Measurements from ENCODE around the gene ANO10.
"Not testable (repeated sequence)": the region's sequence is repeated elsewhere in the genome, so short reads cannot be mapped to it uniquely, and the experiment has no call there.

The ANO10 gene, protein sequence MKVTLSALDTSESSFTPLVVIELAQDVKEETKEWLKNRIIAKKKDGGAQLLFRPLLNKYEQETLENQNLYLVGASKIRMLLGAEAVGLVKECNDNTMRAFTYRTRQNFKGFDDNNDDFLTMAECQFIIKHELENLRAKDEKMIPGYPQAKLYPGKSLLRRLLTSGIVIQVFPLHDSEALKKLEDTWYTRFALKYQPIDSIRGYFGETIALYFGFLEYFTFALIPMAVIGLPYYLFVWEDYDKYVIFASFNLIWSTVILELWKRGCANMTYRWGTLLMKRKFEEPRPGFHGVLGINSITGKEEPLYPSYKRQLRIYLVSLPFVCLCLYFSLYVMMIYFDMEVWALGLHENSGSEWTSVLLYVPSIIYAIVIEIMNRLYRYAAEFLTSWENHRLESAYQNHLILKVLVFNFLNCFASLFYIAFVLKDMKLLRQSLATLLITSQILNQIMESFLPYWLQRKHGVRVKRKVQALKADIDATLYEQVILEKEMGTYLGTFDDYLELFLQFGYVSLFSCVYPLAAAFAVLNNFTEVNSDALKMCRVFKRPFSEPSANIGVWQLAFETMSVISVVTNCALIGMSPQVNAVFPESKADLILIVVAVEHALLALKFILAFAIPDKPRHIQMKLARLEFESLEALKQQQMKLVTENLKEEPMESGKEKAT

DNA sequence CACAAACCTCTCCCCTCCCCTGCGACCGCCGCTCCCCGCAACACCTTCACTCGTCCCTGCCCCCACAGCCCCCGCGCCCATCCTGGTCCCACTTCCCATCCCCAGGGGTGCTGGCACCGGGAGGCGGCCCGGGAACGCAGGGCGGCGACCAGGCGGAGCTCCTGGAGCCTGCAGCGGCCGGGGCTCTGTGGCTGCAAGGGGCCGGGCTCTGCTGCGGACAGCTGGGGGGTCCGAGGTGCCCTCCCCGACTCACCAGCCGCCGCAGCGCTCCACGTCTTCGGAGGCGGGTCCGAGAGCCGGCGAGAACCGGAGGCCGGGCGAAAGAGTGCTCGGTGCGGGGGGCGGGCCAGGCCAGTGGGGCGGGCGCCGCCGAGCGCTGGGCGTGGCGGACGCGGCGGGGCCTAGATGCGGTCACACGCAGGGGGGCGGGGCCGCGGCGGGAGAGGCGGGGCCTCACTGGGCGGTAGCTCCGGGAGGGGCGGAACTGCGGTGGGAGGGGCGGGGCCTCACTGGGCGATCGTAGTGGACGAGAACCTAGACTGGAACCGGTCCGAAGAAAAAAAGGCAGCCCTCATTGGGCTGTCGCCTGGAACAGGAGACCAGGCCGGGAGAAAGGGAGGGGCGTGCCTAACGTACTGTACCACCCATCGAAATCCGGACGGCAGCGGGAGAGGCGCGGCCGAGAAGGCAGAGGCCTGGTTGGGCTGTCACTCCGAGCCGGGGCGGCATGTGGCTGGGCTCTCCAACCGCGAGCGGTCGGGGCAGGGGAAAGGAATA, at the start of gene ANO10:
Gene ANO10, minus strand, starts transcription at position 356 of the 777 bp plus-strand sequence. CDS start 16,159 bp downstream, outside the sequence.
- peak; percentile 93 to 94 for DNase-seq (ENCODE audit: low read depth in 2 of 2)

DNA sequence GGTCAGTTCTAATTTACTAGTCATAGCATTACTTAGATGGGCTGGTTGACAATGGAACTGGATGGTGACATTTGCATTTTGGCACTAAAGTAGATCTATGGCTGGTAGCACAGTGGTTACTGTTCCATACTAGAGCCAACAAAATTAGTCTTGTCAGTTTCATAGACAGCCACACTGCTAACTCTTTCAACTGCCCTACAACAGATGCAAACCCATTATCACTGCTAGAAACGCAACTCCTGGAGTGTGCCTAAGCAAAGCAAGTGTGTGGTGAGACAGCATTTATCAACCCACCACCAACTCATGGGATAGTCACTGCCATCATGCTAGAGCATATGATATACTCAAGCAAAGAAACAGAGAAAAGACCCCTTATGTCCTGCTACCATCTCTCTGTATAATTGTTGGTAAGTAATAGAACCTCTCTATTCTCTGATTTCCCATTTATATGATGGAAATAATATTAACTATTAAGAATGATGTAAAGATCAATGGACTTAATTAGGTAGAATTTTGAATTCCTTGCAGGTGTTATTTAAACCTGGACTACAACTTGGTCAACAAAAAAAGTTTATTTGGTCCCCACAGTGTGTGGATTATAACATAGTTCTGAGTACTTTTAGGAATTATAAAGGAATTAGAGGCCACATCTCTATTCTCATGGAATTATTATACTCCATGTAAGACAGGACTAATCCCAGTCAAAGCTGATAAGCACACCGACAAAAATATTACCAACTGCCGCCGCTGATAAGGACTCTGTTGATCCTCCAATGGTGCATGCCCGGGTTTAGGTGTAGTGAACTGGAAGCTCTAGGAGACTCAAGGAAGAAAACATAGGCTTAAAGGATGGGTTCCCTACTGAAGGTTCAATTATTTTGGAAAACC, 49.1 kb upstream of the ANO10 start:
- no peak for DNase-seq (ENCODE audit: low read depth in 2 of 2)

DNA sequence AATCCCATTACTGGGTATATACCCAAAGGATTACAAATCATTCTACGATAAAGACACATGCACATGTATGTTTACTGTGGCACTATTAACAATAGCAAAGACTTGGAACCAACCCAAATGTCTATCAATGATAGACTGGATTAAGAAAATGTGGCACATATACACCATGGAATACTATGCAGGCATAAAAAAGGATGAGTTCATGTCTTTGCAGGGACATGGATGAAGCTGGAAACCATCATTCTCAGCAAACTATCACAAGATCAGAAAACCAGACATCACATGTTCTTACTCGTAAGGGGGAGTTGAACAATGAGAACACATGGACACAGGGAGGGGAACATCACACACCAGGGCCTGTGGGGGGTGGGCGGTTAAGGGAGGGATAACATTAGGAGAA, 43.2 kb upstream of the ANO10 start:
- not testable (repeated sequence) for DNase-seq (ENCODE audit: low read depth in 2 of 2)

DNA sequence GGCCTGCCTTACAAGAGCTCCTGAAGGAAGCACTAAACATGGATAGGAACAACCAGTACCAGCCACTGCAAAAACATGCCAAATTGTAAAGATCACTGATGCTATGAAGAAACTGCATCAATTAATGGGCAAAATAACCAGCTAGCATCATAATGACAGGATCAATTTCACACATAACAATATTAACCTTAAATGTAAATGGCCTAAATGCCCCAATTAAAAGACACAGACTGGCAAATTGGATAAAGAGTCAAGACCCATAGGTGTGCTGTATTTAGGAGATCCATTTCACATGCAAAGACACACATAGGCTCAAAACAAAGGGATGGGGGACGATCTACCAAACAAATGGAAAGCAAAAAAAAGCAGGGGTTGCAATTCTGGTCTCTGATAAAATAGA, 39.6 kb upstream of the ANO10 start:
- not testable (repeated sequence) for DNase-seq (ENCODE audit: low read depth in 2 of 2)

DNA sequence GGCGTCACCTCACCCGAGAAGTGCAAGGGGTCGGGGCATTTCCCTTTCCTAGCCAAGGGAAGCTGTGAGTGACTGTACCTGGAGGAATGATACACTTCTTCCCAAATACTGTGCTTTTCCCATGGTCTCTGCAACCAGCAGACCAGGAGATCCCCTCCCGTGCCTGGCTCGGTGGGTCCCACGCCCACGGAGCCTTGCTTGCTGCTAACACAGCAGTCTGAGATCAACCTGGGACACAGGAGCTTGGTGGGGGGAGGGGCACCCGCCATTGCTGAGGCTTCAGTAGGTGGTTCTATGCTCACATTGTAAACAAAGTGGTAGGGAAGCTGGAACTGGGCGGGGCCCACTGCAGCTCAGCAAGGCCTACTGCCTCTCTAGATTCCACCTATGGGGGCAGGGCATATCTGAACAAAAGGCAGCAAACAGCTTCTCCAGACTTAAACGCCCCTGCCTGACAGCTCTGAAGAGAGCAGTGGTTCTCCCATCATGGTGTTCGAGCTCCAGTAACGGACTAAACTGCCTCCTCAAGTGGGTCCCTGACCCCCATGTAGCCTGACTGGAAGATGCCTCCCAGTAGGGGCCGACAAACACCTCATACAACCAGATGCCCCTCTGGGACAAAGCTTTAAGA, 37.6 kb upstream of the ANO10 start:
- no peak for DNase-seq (ENCODE audit: low read depth in 2 of 2)

DNA sequence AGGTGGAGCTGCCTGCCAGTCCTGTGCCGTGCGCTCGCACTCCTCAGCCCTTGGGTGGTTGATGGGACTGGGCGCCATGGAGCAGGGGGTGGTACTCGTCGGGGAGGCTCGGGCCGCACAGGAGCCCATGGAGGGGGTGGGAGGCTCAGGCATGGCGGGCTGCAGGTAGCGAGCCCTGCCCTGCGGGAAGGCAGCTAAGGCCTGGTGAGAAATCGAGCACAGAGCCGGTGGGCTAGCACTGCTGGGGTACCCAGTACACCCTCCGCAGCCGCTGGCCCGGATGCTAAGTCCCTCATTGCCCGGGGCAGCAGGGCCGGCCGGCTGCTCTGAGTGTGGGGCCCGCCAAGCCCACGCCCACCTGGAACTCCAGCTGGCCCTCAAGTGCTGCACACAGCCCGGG, 34.6 kb upstream of the ANO10 start:
- not testable (repeated sequence) for DNase-seq (ENCODE audit: low read depth in 2 of 2)

DNA sequence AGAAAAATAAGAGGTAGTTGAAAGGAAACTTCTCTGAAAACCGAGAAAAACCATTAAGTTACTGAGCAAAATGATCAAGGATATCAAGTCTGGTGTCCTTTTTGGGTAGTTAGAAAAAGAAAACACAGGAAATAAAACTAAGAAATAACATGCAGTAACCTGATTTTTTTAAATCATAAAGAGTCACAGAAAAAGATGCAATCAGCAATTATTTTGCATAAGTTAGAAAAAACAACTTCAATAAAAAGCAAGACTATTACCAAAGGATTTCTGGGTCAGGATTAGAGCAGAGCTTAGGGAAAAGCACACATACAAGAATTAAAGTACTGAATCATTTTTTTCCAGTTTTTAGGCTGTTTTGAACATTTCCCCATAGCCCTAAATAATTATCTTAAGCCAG, 28.5 kb upstream of the ANO10 start:
- DNase-seq (ENCODE audit: low read depth in 2 of 2) = no peak

DNA sequence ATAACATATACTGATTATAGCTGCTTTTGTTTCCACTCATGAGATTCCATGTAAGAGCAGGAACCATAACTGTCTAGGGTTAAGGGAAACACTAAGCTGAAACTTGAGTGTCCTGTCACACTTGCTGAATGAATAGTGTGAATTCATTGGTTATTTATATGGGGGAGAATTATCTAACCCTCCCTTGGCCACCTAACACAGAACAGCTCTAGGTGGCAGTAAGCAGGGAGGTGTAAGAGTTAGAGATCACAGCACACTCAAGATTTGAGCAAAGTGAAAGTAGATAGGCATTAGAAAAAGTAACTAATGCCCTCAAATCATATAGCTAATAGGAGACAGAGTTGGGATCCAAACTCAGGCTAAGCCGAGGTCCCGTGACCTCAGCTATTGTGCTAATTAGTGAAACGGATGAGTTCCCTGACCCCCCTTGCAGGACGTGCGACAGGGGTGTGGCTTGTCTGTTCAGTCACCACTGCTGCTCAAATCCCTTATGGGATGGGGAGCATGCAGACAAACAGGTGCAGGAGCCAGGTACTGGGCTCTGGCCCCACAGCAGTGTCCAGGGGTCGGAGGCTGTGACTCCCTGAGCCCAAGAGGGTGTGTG, 27.7 kb upstream of the ANO10 start:
- DNase-seq (ENCODE audit: low read depth in 2 of 2) = no peak

DNA sequence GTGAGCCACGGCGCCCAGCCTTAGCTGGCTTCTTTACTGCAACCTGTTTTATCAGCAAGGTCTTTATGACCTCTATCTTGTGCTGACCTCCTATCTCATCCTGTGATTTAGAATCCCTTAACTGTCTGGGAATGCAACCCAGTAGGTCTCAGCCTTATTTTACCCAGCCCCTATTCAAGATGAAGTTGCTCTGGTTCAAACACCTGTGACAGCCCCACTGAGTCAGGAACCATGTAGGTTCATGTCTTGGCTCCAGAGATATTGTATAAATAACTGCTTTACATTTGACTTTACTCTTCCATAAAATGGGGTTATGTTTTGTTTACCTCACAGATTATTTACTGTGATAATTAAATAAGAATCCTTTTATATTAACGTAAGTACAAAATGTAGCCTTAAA, 27.1 kb upstream of the ANO10 start:
- no peak for DNase-seq (ENCODE audit: low read depth in 2 of 2)

DNA sequence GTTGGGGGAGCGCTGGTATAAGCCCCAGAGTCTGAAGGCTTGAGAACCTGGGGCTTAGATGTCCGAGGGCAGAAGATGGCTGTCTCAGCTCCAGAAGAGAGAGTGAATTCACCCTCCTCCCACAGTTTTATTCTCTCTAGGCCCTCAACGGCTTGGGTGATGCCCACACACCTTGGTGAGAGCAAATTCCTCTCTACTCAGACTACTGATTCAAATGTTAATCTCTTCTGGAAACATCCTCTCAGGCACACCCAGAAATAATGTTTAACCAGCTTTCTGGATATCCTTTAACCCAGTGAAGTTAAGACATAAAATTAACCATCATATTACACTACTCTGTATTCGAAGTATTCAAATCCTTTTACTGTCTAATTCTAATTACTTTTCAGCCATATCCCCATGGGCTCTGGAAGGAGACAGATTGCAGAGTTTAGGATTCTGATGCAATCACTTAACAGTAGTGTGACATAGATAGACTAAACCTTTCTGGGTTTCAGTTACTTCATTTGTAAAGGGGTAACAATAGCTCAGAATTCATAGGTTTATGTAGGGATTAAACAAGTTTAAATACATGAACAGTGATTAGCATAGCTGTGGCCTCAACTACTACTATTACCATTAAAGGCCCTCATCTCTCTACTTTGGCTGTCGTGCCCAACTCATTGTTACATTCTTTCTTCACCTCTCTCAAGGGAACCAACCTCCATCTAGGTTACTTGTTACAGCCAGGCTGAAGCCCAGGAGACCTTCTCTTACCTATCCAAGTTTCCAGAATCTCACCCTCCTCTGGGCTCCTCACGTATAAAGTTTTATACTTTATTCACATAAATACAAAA, 25.7 kb upstream of the ANO10 start:
- DNase-seq (ENCODE audit: low read depth in 2 of 2) = no peak

DNA sequence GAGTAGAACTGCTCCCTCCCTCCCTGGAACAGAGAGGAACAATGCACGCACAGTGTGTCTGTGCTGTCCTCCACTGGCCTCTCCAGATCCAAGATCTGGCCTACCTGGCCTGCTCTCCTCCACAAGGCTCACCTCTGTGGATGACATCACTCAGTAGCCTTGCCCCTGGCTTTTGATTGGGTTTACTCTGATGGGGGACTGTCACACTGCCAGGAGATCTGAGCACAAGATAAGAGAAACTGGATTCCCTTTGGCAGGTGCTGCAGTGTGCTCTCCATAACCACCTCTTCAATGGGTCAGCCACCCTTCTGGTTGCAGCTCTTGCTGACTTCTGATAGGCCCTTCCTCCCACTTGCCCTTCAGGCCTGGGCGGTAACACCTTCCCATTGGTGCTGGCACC, 22.6 kb upstream of the ANO10 start:
- DNase-seq (ENCODE audit: low read depth in 2 of 2) = no peak

DNA sequence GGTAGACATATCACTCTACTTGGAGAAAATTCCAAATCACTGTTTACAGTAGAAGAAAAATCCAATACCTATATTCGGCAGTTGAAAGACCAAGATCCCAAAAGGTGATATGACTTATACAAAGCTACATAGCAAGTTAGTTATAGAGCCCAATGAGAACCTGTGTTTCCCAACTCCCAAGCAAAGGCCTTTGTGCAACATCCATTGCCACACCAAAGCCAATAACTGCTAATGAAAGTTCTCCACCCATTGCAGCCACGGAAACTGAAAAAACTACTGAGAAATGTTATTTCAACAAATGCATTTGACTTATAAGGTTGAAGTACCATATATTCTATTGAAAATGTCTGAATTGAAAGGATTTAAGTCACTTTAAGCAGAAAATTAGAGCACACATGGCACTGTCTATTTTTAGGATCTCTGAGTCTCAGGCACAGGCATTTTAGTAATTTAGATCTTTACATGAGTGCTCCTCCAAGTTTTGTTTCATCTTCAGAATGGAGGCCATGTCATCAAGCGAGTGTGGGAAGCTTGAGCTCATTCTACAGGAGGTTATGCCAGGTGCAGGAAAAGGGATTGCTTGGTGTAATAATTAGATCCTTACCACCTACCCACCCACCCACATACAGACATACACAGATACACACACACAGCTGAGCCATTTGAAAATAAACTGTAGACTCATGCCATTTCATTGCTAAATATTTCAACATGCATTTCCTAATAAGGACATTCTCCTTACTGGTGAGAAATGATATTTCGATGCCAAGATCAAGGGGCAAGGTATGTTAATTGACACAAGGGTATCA, 19.7 kb upstream of the ANO10 start:
- DNase-seq (ENCODE audit: low read depth in 2 of 2) = no peak

DNA sequence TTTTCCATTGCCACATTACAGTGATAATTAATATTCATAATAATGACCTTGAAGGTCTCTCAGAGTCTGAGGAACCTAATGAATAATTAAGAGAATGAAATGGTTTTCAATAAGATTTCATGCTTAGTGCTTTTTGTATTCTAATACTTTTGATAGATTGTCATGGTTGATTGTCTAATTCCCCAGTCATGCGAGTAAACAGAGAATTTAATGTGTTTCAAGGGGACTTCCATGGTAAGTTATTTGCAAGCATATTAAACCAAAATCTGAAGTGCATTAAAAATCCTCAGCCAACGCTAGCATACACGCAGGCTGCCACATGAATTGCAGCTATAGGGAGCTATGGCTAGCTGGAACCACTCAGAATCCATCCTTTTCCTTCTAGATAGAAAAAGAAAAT, 18.9 kb upstream of the ANO10 start:
- DNase-seq (ENCODE audit: low read depth in 2 of 2) = no peak

DNA sequence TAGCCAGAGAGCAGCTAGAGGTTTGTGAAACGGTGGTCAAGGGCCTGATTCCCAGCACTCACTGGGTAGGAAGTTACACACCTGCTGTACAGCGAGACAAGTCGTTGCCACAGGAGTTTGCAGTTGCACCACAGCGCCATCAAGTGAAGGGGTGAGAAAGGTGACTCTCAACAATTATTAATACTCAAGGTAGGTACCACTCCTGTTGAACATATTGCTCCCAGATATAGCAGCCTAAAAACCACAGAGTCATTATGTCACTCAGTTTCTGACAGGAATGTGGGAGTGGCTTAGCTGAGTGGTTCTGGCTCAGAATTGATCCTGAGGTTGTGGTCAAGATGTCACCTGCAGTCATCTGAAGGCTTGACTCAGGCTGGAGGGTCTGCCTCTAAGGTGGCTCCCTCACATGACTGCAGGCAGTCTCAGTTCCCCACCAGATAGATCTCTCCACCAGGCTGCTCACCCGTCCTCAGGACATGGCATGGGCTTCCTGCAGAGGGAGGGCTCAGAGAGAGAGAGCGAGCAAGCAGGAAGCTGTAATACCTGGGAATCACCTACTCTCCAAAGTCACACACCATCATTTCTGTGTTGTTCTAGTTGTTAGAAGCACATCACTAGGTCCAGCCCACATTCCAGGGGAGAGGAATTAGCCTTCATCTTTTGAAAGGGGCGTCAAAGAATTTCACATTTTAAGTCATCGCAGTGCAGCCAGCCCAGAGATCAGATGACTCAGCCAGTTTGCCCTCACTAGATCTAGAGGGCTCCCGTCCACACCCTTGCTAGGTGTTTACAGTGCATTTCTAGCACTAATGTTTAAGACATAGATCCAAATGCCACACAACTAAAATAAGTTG, 17.0 kb upstream of the ANO10 start:
- no peak for DNase-seq (ENCODE audit: low read depth in 2 of 2)

DNA sequence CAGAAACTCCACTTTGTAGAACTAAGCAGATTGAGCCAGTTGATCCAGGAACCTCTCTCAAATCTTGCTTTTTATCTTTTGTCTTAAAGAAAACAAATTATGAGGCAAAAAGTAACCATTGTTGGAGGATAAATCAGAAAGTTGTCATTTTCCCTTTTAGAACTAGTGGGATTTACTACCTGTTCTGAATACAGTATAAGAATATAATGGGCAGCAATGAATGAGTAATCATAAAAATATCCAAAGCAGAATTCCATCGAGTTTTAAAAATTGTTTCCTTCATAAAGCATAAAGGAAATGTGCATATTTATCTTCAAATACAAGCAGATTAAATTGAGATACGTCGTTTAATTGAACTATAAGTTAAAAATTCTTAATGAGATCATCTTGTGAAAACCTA, 15.9 kb upstream of the ANO10 start:
- DNase-seq (ENCODE audit: low read depth in 2 of 2) = no peak

DNA sequence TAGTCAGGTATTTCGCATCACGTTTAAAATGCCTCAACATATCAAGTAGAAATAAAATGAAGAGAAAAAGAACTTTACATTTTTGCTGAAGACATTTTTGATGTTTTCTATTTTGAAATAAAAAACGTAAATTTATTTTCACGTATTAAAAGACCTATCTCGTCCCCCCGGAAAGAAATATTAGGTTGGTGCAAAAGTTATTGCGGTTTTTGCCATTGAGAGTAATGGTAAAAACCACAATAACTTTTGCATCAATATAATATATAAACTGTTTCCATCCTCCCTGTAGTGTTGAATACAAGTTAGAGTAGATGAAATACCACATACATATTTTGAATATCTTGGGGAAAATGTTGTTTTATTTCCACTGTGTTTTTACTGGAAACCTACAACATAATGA, 11.2 kb upstream of the ANO10 start:
- DNase-seq (ENCODE audit: low read depth in 2 of 2) = no peak

DNA sequence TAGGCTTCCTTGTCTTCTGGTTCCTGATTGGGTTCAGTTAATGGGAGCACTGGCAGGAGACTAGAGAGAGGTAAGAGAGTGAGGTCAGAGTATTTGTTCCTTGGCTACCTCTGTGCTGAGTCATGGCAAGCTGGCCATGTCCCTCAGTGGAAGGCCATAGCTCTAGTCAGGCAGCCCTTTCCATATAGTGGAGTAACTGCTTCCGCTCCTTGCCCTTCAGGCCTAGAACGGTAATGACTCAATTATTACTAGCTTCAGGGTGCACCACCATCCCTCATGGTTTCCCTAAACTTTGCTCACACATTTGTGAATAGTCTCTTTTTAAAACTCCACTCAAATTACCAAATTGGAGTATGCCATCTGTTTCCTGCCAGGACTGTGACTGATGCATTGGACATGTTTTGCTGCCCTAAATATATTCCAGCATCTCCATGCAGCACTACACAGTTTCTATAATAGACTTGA, 10.5 kb upstream of the ANO10 start:
- no peak for DNase-seq (ENCODE audit: low read depth in 2 of 2)

DNA sequence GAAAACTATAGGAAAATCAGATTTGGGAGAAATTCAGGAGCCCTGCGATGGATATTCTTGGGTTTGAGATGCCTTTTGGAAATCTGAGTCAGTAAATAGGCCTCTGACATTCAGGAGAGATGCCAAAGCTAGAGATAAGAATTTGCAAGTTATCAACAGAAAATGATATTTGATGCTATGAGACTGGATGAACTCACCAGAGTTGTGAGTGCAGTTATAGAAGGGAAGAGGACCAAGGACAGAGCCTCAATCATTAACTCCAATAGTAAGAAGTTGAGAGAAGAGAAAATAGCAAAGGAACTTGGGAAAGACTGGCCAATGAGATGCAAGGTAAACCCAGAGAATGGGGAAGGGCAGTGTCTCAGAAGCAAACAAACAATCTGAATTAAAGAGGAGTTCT, 7.9 kb upstream of the ANO10 start:
- DNase-seq (ENCODE audit: low read depth in 2 of 2) = no peak
